ENCODE results near the gene GPATCH1. TPM values are rescaled to one million over a fixed set of nuclear protein-coding genes. Genes with fewer than 3 reads are reported as not detected.

Gene GPATCH1
- total and polyA plus RNA-seq, 2 of the 13 experiments (the other 11 are each of a cell fraction or from before 2014, with no cell fraction given) = 6.8 to 6.9 TPM

DNA sequence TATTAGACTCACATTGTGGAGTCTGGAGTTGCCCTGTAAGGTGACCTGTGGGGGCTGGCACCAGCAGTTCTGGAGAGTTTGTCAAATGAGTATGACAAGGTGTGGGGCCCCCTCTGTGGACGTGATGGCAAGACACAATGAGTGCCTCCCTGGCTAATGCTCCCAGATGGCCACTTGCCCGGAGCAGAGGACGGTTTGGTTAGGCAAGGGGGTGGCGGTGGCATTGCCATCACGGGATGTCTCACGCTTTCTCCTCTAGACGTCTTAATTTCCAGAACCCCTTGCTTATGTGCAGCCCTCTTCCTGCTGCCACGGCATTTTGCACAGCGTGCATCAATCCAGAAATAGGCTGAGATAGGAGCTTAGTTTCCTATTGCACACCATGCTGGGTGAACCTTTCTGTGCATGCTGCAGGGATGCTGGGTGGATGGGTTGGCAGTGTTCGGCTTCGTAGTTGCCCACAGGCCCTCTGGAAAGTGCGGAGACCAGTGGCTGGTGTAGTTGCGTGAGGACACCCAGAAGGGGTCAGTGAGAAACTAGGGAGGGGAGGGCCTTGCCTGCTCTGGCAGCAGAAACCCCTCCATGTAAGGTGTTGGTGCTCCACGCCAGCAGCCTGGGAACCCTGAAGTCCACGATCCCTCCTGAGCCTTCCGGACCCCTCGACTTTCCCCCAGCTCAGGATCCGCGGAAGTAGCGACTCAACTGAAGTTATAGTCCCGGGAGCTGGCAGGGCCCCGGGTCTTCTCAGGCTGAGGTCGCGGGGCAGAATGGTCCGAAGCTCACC is 95.1 kb downstream of the GPATCH1 start (continued):
- TF ChIP-seq, protein P1, sequence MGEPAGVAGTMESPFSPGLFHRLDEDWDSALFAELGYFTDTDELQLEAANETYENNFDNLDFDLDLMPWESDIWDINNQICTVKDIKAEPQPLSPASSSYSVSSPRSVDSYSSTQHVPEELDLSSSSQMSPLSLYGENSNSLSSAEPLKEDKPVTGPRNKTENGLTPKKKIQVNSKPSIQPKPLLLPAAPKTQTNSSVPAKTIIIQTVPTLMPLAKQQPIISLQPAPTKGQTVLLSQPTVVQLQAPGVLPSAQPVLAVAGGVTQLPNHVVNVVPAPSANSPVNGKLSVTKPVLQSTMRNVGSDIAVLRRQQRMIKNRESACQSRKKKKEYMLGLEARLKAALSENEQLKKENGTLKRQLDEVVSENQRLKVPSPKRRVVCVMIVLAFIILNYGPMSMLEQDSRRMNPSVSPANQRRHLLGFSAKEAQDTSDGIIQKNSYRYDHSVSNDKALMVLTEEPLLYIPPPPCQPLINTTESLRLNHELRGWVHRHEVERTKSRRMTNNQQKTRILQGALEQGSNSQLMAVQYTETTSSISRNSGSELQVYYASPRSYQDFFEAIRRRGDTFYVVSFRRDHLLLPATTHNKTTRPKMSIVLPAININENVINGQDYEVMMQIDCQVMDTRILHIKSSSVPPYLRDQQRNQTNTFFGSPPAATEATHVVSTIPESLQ (CRISPR knock-in tag; conservative IDR thresholded peaks at IDR 0.05) = no peak
- TF ChIP-seq, protein P2, sequence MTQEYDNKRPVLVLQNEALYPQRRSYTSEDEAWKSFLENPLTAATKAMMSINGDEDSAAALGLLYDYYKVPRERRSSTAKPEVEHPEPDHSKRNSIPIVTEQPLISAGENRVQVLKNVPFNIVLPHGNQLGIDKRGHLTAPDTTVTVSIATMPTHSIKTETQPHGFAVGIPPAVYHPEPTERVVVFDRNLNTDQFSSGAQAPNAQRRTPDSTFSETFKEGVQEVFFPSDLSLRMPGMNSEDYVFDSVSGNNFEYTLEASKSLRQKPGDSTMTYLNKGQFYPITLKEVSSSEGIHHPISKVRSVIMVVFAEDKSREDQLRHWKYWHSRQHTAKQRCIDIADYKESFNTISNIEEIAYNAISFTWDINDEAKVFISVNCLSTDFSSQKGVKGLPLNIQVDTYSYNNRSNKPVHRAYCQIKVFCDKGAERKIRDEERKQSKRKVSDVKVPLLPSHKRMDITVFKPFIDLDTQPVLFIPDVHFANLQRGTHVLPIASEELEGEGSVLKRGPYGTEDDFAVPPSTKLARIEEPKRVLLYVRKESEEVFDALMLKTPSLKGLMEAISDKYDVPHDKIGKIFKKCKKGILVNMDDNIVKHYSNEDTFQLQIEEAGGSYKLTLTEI (CRISPR knock-in tag; conservative IDR thresholded peaks at IDR 0.05) = no peak
- TF ChIP-seq SP4 (CRISPR knock-in tag; IDR thresholded peaks at IDR 0.05) (no peak), ZNF619 (CRISPR knock-in tag; IDR thresholded peaks at IDR 0.05) (no peak), MXI1 (IDR thresholded peaks at IDR 0.05; ENCODE audit: borderline replicate concordance, low read depth, low read length) (no peak), MAZ (IDR thresholded peaks at IDR 0.05; ENCODE audit: borderline replicate concordance, low read depth, low read length) (no peak), MAZ (CRISPR knock-in tag; IDR thresholded peaks at IDR 0.05; ENCODE audit: low read depth) (peak; percentile 36; the same call in 1 of the 2 replicates), ZNF607 (CRISPR knock-in tag; IDR thresholded peaks at IDR 0.05; ENCODE audit: borderline replicate concordance) (no peak), HNF4A (CRISPR knock-in tag; IDR thresholded peaks at IDR 0.05) (no peak), KLF12 (CRISPR knock-in tag; IDR thresholded peaks at IDR 0.05; ENCODE audit: borderline replicate concordance) (0 out of 2 replicates have a peak, but pooled peaks have one; percentile 2), REL (CRISPR knock-in tag; conservative IDR thresholded peaks at IDR 0.05) (no peak), CEBPG (CRISPR knock-in tag; IDR thresholded peaks at IDR 0.05) (no peak), ELF1 (CRISPR knock-in tag; IDR thresholded peaks at IDR 0.05) (no peak)
- TF ChIP-seq, protein P3, sequence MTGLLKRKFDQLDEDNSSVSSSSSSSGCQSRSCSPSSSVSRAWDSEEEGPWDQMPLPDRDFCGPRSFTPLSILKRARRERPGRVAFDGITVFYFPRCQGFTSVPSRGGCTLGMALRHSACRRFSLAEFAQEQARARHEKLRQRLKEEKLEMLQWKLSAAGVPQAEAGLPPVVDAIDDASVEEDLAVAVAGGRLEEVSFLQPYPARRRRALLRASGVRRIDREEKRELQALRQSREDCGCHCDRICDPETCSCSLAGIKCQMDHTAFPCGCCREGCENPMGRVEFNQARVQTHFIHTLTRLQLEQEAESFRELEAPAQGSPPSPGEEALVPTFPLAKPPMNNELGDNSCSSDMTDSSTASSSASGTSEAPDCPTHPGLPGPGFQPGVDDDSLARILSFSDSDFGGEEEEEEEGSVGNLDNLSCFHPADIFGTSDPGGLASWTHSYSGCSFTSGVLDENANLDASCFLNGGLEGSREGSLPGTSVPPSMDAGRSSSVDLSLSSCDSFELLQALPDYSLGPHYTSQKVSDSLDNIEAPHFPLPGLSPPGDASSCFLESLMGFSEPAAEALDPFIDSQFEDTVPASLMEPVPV (CRISPR knock-in tag; IDR thresholded peaks at IDR 0.05) = no peak
- TF ChIP-seq, protein P4, sequence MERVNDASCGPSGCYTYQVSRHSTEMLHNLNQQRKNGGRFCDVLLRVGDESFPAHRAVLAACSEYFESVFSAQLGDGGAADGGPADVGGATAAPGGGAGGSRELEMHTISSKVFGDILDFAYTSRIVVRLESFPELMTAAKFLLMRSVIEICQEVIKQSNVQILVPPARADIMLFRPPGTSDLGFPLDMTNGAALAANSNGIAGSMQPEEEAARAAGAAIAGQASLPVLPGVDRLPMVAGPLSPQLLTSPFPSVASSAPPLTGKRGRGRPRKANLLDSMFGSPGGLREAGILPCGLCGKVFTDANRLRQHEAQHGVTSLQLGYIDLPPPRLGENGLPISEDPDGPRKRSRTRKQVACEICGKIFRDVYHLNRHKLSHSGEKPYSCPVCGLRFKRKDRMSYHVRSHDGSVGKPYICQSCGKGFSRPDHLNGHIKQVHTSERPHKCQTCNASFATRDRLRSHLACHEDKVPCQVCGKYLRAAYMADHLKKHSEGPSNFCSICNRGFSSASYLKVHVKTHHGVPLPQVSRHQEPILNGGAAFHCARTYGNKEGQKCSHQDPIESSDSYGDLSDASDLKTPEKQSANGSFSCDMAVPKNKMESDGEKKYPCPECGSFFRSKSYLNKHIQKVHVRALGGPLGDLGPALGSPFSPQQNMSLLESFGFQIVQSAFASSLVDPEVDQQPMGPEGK (CRISPR knock-in tag; IDR thresholded peaks at IDR 0.05) = peak; percentile 76
- TF ChIP-seq, protein P5, sequence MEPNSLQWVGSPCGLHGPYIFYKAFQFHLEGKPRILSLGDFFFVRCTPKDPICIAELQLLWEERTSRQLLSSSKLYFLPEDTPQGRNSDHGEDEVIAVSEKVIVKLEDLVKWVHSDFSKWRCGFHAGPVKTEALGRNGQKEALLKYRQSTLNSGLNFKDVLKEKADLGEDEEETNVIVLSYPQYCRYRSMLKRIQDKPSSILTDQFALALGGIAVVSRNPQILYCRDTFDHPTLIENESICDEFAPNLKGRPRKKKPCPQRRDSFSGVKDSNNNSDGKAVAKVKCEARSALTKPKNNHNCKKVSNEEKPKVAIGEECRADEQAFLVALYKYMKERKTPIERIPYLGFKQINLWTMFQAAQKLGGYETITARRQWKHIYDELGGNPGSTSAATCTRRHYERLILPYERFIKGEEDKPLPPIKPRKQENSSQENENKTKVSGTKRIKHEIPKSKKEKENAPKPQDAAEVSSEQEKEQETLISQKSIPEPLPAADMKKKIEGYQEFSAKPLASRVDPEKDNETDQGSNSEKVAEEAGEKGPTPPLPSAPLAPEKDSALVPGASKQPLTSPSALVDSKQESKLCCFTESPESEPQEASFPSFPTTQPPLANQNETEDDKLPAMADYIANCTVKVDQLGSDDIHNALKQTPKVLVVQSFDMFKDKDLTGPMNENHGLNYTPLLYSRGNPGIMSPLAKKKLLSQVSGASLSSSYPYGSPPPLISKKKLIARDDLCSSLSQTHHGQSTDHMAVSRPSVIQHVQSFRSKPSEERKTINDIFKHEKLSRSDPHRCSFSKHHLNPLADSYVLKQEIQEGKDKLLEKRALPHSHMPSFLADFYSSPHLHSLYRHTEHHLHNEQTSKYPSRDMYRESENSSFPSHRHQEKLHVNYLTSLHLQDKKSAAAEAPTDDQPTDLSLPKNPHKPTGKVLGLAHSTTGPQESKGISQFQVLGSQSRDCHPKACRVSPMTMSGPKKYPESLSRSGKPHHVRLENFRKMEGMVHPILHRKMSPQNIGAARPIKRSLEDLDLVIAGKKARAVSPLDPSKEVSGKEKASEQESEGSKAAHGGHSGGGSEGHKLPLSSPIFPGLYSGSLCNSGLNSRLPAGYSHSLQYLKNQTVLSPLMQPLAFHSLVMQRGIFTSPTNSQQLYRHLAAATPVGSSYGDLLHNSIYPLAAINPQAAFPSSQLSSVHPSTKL (CRISPR knock-in tag; IDR thresholded peaks at IDR 0.05) = no peak
- TF ChIP-seq, protein P6, sequence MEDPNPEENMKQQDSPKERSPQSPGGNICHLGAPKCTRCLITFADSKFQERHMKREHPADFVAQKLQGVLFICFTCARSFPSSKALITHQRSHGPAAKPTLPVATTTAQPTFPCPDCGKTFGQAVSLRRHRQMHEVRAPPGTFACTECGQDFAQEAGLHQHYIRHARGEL (CRISPR knock-in tag; IDR thresholded peaks at IDR 0.05) = 0 out of 2 replicates have a peak, but pooled peaks have one; percentile 53
